PFSK-1 (cell line): ENCODE measurements around the gene TAS2R41.

ENCODE experiments used
- FOXP2 ChIP-seq: optimal IDR thresholded peaks from 2 replicates; pipeline ENCODE3; 2011; ENCODE audit warnings: borderline replicate concordance, control low read depth, inconsistent platforms; ENCODE audit not compliant: insufficient read depth; ENCODE audit errors: extremely low read length, extremely low read depth
- POLR2AphosphoS5 ChIP-seq: IDR thresholded peaks from 2 replicates; pipeline ENCODE4 v1.6.1; 2012; ENCODE audit warnings: low read depth, mild to moderate bottlenecking, control low read depth, low read length, moderate library complexity
- REST ChIP-seq, 2 experiments: IDR thresholded peaks; 2 replicates each; pipeline versions ENCODE4 v1.6.1 to v1.8.0; 2011 to 2012; ENCODE audit warnings: low read depth in 2 of 2, low read length in 2 of 2, control low read depth in 1 of 2, inconsistent platforms in 1 of 2, mild to moderate bottlenecking in 1 of 2, moderate library complexity in 1 of 2; ENCODE audit not compliant: insufficient read depth in 1 of 2
- SIN3A ChIP-seq: IDR thresholded peaks from 2 replicates; pipeline ENCODE4 v1.6.1; 2012; ENCODE audit warnings: mild to moderate bottlenecking, low read length, moderate library complexity, borderline replicate concordance; ENCODE audit not compliant: insufficient read depth
- TAF1 ChIP-seq: IDR thresholded peaks from 2 replicates; pipeline ENCODE4 v1.6.1; 2012; ENCODE audit warnings: low read length, control low read depth, borderline replicate concordance; ENCODE audit not compliant: insufficient read depth

The TAS2R41 gene

DNA sequence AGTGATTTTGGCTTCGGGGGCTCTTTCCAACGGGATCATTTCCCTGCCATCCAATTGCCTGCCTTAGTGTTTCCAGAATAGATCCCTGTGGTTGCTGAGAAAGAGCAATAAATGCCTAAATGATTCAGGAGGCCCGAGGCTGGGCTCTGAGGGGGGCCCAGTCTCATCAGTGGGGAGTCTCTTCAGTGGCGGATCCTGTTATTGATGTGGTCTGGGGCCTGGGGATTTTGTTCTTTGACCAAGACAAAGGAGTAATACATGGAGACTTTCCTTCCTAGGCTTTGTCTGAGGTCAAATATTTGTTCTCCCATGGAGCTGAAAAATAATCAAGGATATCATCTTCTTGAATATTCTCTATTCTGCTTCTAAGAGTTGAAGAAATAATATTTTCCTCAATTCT lies 40.8 kb downstream of the TAS2R41 start:
- no peak for TF ChIP-seq REST (IDR thresholded peaks at IDR 0.05; ENCODE audit: insufficient read depth in 1 of 2, low read depth in 2 of 2, low read length in 2 of 2)
- no peak for TF ChIP-seq FOXP2
- TF ChIP-seq POLR2AphosphoS5, result no peak
- no peak for TF ChIP-seq SIN3A
- no peak for TF ChIP-seq TAF1

DNA sequence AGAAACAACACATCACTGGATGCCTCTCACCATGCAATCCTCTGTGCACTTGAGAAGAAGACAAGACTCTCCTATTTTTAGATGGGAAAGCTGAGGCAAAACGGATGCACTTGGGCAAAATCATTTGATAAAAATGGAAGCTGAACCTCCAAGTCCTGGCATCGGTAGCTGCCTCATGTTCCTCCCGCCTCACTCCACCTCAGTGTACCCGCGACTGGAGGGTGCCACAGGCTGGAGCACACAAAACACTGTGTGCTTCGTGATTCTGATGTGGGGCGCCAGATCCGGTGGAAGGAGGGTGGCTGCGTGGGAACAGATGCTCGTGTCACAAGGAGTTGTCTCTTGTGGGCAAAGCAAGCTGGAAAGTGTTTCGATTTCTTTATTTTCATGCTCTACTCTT lies 41.3 kb downstream of the TAS2R41 start:
- TF ChIP-seq POLR2AphosphoS5 (no peak), SIN3A (no peak), TAF1 (no peak), REST (IDR thresholded peaks at IDR 0.05; ENCODE audit: insufficient read depth in 1 of 2, low read depth in 2 of 2, low read length in 2 of 2) (no peak), FOXP2 (no peak)

- no peak; a peak in 1 of 4 replicates for TF ChIP-seq REST (IDR thresholded peaks at IDR 0.05; ENCODE audit: insufficient read depth in 1 of 2, low read depth in 2 of 2, low read length in 2 of 2)
- peak; percentile 16; the same call in 1 of the 2 replicates for TF ChIP-seq SIN3A
- TF ChIP-seq FOXP2, result no peak
- no peak for TF ChIP-seq POLR2AphosphoS5
- TF ChIP-seq TAF1, result 0 out of 2 replicates have a peak, but pooled peaks have one; percentile 33
Observed at GRCh38 chr7:143519411-143520131, 41.9 kb downstream of the TAS2R41 start.
